Left lung (tissue), 10 donors: Measurements from ENCODE around the gene SNIP1. TPM values are rescaled to one million over a fixed set of nuclear protein-coding genes. Genes with fewer than 3 reads are reported as not detected.
"Not testable (repeated sequence)": the region's sequence is repeated elsewhere in the genome, so short reads cannot be mapped to it uniquely, and the experiment has no call there.

ENCODE experiments used
- ATAC-seq: fragments of 200-7000 bp; cut with Tn5 transposase; one replicate; pipeline ENCODE4 v1.9.1; 2020; ENCODE audit warnings: moderate library complexity
- DNase-seq, 4 donors: peaks; one replicate each; pipeline ENCODE4 v3.0.0-alpha.2; 2013 to 2020
- H3K27ac ChIP-seq, 2 donors: fragments of 200-600 bp; sonication (generic) in 1 of 2; one replicate each; pipeline versions ENCODE4 v1.5.0 to v1.8.0; 2020 to 2021
- H3K27me3 ChIP-seq, 2 donors: fragments of 200-600 bp; sonication (generic) in 1 of 2; one replicate each; pipeline versions ENCODE4 v1.5.0 to v1.8.0; 2020 to 2021
- H3K36me3 ChIP-seq, 2 donors: fragments of 200-600 bp; sonication (generic) in 1 of 2; one replicate each; pipeline versions ENCODE4 v1.5.0 to v1.8.0; 2020 to 2021
- H3K4me1 ChIP-seq, 2 donors: fragments of 200-600 bp; one replicate each; pipeline ENCODE4 v1.8.0; 2021
- H3K4me3 ChIP-seq, 2 donors: fragments of 200-600 bp; sonication (generic) in 1 of 2; one replicate each; pipeline versions ENCODE4 v1.5.0 to v1.8.0; 2020 to 2021; ENCODE audit warnings: mild to moderate bottlenecking in 1 of 2
- H3K9me3 ChIP-seq, 2 donors: fragments of 200-600 bp; sonication (generic) in 1 of 2; one replicate each; pipeline versions ENCODE4 v1.5.0 to v1.8.0; 2020 to 2021
- intact Hi-C, 2 donors: fragments of 100-400 bp; cut with DNase I; formaldehyde crosslinking; loops; one replicate each; pipeline versions ENCODE4 v1.11.2 to v1.14.2; 2022
- polyA plus RNA-seq, 6 donors: library from polyadenylated mRNA; unstranded; fragments of 120-200 nt; gene quantifications; one replicate each; pipeline ENCODE4 v1.2.1, GENCODE V29; 2013; ENCODE audit not compliant: insufficient read length in 6 of 6
- total RNA-seq, 2 donors: library from RNA; stranded (reverse); fragmentation: NEBNext Ultra II Directional; extraction: Animal tissue kit (Norgen Biotek cat#: 25700); gene quantifications; one replicate each; pipeline ENCODE4 v1.2.1, GENCODE V29; 2021
- TF ChIP-seq, protein P1 (sequence below), 2 donors: fragments of 200-600 bp; sonication (generic) in 1 of 2; IDR thresholded peaks; one replicate each; pipeline versions ENCODE4 v1.5.0 to v1.8.0; 2021; ENCODE audit warnings: antibody characterized with exemption in 2 of 2
- donor health status: DM: no; HTN: yes; CAD: no.
- donor health status: DM: no; HTN: no; CAD: no.

Gene SNIP1
- total and polyA plus RNA-seq, 8 donors, result 12.3 to 17.3 (median 13.8) TPM

DNA sequence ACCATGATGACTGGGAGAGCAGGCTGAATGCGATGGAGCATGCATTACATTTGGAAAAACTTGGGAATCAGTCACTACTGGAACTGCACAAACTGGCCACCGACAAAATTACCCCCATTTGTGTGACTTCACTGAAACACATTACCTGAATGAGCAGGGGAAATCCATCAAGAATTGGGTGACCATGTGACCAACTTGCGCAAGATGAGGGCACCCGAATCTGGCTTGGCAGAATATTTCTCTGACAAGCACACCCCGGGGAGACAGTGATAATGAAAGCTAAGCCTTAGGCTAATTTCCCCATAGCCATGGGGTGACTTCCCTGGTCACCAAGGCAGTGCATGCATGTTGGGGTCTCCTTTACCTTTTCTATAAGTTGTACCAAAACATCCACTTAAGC lies 9.1 kb downstream of the SNIP1 start:
- no peak for DNase-seq
- Histone ChIP-seq H3K27ac (no peak overlapping the region), H3K36me3 (peaks cover 0 to 94% of the 10 kb centered on the region in 2 donors), H3K9me3 (no peaks in the 10 kb centered on the region), H3K27me3 (no peaks in the 10 kb centered on the region), H3K4me3 (no peak overlapping the region), H3K4me1 (no peaks in the 10 kb centered on the region)
- no peak for ATAC-seq
- TF ChIP-seq, protein P1, sequence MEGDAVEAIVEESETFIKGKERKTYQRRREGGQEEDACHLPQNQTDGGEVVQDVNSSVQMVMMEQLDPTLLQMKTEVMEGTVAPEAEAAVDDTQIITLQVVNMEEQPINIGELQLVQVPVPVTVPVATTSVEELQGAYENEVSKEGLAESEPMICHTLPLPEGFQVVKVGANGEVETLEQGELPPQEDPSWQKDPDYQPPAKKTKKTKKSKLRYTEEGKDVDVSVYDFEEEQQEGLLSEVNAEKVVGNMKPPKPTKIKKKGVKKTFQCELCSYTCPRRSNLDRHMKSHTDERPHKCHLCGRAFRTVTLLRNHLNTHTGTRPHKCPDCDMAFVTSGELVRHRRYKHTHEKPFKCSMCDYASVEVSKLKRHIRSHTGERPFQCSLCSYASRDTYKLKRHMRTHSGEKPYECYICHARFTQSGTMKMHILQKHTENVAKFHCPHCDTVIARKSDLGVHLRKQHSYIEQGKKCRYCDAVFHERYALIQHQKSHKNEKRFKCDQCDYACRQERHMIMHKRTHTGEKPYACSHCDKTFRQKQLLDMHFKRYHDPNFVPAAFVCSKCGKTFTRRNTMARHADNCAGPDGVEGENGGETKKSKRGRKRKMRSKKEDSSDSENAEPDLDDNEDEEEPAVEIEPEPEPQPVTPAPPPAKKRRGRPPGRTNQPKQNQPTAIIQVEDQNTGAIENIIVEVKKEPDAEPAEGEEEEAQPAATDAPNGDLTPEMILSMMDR (IDR thresholded peaks at IDR 0.05), result no peak
- intact Hi-C loops, result no loop called here

DNA sequence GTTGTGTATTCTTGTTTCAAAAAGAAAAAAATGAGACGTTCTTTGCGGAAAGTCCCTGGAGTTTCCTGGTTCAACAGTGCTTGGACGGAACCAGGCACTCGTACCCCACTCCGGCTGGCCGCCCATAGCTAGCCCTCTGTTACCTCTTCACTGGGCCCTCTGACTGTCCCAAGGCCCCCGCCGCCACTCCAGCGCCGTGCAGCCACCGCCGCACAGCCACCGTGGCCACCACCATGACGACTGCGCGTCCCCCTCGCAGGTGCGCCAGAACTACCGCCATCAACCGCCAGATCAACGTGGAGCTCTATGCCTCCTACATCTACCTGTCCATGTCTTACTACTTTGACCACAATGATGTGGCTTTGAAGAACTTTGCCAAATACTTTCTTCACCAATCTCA lies 9.6 kb downstream of the SNIP1 start:
- no peak for DNase-seq
- Histone ChIP-seq H3K36me3 (peaks cover 0 to 94% of the 10 kb centered on the region in 2 donors), H3K27ac (no peak overlapping the region), H3K4me1 (no peaks in the 10 kb centered on the region), H3K4me3 (no peak overlapping the region), H3K27me3 (no peaks in the 10 kb centered on the region), H3K9me3 (no peaks in the 10 kb centered on the region)
- intact Hi-C loops, result no loop called here
- ATAC-seq, result no peak
- TF ChIP-seq, protein P1 (IDR thresholded peaks at IDR 0.05), result no peak

DNA sequence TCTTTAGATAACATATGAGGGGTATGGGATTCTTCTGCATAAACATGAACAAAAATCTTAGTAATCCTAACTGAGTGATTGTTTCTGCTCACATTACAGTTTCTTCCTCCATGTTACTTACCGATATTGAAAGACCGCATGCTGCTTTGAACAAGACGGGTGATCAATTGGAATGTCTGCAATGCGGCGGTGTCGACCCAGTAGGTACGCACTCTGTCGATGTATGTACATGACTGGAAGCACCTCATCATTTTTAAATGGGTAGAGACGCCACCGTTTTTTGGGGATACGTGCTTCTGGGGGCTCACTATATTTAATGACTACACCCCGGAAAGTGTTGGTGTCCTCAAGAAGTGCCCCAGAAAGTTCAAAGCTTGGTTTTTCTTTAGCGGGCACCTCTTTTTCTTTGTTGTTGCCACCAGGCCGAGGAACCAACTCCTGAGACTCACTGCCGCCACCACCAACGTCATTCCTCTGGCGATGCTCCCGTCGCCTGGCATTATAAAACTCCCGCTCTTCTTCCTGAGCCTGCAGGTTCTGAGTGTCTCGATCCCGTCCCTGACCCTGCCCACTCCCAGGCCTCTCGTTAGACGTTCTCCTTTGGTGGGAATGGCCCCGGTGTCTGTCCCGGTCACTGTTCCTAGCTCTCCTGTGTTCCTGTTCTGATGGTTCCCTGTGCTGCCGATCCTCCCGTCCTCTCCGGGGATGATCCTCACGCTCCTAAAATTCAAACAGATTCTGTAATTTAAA lies 13.9 kb downstream of the SNIP1 start:
- intact Hi-C loops, result no loop called here
- Histone ChIP-seq H3K4me1 (no peaks in the 10 kb centered on the region), H3K36me3 (peaks cover 0 to 97% of the 10 kb centered on the region in 2 donors), H3K27ac (no peak overlapping the region), H3K9me3 (no peaks in the 10 kb centered on the region), H3K27me3 (no peaks in the 10 kb centered on the region), H3K4me3 (no peak overlapping the region)
- ATAC-seq (no peak), DNase-seq (no peak)
- TF ChIP-seq, protein P1 (IDR thresholded peaks at IDR 0.05), result no peak

DNA sequence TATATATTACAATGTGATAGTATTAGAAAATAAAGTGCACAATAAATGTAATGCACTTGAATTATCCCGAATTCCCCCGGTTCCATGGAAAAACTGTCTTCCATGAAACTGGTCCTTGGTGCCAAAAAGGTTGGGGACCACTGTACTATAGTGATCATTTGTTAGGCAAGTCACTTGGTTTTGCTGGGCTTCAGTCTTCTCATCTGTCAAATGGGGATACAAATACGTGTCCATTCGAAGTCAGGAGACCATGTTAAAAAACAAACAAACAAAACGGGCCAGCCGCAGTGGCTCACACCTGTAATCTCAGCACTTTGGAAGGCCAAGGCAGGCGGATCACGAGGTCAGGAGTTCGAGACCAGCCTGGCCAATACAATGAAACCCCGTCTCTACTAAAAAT lies 14.9 kb downstream of the SNIP1 start:
- DNase-seq, H3K27ac ChIP-seq, intact Hi-C loops, H3K27me3 ChIP-seq, H3K4me3 ChIP-seq, ATAC-seq, H3K4me1 ChIP-seq, H3K9me3 ChIP-seq: not testable (repeated sequence)
- peaks cover 0 to 87% of the 10 kb centered on the region in 2 donors for H3K36me3 ChIP-seq

DNA sequence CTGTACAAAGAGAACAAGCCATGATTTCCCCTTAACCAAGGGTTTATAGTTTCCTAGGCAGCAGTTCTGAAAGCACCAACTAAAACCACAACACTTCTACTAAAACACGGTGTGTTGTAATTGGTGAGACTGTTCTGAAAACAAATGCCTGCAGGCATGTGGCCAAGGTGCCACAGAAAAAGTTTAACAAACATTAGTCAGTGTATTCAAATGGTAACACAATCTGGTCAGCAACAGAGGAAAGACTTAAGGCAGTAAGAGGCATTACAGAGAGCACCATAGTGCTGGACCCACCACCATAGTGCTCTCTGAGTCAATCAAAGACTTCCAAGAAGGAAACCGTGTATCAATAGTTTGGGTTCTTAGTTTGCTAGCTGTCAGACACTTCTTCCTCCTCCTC lies 16.7 kb downstream of the SNIP1 start:
- Histone ChIP-seq H3K27me3 (no peaks in the 10 kb centered on the region), H3K4me1 (peaks cover 0 to 9% of the 10 kb centered on the region in 2 donors), H3K9me3 (no peaks in the 10 kb centered on the region), H3K4me3 (no peak overlapping the region), H3K27ac (no peak overlapping the region), H3K36me3 (peaks cover 0 to 70% of the 10 kb centered on the region in 2 donors)
- no peak for DNase-seq
- intact Hi-C loops, result no loop called here
- TF ChIP-seq, protein P1 (IDR thresholded peaks at IDR 0.05), result no peak
- peak; percentile 45 for ATAC-seq
